Right hindlimb (tissue), 1 donor: ENCODE data around the gene GSTK1.
"Not testable (repeated sequence)": the region's sequence is repeated elsewhere in the genome, so short reads cannot be mapped to it uniquely, and the experiment has no call there.

Experiments
- DNase-seq: peaks from one replicate; pipeline ENCODE4 v3.0.0-alpha.2; 2018

Gene GSTK1

DNA sequence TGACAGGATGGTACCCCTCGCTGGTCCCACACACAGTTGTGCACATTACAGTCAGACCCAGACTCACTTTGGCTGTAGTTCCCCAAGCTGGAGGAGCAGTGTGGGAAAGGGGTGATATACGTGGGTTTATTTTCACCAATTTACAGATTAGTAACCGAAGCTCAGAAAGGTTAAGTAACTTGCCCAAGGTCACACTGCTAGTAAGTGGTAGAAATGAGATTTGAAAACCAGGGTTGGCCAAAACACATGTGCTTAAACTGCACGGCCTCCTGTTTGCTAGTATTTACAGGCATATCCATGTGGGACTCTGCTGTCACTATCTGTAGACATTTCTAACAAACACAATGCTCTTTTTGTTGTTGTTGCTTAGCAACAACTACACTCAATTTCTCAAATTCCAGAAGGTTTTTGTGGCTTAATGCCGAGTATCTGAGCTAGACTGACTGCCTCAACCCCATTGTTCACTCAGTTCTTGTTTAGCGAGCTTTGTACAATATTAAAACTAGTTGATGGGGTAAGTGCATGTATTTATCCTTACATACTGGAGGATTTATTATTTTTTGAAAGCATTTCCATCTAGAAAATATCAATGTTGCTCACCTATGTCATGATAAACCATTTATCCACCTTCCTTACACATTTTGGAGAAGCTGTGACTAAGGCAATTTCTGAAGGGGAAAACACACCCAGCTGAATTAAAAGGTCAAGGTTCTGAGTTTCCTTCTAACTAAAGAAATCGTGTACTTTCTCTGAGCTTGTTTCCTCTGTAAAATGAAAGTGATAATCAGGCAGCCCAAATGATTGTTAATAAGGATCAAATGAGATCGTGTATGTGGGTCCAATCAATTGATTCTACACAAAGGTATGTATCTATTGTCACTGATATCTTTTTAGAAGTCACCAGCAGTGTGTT, 16.2 kb downstream of the GSTK1 start:
- peak; percentile 44 for DNase-seq

DNA sequence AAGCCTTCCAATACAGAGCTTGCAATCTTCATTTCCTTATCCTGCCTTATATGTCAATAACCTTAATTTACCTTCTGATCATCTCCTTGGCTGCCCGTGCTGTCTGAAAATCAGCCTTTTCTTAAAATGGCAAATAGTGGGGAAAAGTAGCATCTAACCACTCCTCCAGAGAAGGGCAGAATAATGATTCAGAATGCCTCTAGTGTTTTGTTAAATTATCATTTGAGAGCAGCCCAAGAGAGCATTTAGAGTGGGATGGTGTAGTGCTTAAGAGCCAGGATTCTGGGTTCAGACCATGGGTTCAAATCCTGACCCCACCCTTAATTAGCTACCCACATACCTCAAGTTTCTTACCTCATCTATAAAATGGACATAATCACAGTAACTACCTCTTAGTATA, 16.9 kb downstream of the GSTK1 start:
- no peak for DNase-seq

DNA sequence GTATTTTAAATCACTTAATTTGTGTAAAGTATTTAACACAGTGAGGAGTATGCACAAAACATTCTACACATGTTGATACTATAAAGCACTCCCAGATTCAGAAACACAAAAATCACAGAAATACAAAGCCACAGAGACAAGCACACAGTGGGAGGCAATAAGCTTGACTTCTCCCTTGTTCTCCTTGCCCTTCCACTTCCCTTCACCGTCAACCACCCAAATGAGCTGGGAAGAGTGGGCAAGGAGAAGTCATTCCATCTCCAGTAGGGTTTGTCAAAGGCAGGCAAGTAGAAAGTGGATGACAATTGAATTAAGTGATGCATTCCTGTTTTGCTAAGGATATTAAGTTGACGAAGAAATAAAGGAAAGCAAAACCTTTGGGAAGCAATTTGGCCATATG, 17.3 kb downstream of the GSTK1 start:
- no peak for DNase-seq

DNA sequence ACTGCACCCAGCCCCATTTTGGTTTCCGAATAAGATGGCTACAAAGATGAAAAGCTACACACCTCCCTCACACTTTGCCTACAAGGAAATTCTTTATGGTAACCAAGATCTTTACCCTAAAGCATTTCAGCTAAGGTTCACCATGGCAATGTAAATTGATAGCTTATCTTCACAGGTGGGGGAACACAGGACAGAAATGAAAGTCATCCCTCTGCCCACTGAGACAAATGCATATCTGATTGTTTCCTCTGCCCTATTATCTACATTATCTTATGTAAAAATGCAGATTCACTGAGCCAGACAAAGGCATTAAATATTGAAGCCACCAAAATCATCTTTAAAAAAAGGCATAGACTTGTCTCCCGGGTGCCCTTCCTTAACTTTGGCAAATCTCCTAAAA, 18.3 kb downstream of the GSTK1 start:
- no peak for DNase-seq

DNA sequence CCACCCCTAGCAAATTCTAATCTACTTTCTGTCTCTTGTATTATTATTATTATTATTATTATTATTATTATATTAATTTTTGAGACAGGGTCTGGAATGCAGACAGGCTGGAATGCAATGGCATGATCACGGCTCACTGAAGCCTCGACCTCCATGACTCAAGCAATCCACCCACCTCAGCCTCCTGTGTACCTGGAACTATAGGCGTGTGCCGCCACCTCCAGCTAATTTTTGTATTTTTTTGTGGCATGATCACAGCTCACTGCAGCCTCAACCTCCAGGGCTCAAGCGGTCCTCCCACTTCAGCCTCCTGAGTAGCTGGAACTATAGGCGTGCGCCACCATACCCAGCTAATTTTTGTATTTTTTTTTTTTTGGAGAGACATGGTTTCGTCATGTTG, 18.9 kb downstream of the GSTK1 start:
- no peak for DNase-seq

DNA sequence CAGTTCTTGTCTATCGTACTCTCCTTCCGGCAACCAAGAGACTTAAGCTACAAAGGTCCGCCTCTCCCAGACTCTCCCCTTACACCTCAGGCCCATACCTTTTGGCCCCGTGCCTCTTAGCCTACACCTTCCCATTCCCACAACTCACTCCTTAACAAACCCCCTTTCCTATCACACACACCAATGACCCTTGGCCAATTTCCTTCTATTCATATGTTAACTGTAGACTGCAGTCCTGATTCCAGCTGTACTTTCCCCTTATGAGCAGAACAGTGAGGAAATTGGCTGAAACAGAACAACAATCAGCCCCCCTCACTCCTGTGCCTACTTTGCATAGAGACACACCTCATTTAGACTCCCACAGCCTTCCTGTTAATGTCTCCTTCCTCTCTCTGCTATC, 20.1 kb downstream of the GSTK1 start:
- no peak for DNase-seq

DNA sequence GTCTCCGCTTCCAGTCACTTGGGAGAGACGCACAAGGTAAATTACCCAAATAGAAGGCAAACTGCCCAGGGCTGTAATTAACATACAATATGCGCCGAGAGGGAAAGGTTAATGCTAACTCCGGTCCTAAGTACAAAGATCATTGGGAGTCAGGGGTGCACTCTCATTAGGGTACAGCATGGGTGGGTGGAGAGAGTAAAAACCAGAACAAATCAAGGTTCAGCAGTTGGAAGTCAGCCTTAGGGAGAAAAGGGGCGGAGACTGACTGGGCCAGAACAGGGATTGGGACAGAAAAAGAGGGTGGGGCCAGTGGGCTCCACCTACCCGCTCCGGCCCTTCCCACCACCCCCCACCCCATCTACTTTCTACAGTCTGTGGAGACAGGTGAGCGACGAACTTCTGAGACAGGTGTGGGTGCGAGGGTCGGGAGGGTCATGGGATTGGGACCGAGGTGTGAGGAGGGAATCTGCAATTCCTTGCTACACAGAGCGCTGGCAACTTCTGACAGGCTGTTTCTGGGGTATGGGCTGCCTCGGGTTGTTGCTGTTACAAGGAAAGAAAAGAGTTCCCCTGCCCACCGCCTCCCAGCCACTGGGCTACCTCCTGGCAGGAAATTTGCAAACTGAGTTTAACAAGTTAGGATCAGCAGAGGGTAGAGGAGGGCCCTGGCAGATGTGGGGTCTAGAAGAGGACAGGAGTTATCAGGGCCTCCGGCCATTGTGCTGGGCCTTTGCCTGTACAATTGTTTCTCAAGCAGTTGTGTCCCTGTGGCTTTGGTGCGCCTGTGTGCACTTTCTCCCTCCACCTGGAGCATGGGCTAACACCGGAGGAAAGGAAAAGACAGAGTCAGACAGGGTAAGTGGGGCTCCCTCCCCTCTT, 21.6 kb downstream of the GSTK1 start, which contains the start of gene TMEM139:
Gene TMEM139, plus strand, starts transcription at position 368 of the 879 bp plus-strand sequence. CDS start 1,000 bp downstream, outside the sequence.
- DNase-seq, result no peak

DNA sequence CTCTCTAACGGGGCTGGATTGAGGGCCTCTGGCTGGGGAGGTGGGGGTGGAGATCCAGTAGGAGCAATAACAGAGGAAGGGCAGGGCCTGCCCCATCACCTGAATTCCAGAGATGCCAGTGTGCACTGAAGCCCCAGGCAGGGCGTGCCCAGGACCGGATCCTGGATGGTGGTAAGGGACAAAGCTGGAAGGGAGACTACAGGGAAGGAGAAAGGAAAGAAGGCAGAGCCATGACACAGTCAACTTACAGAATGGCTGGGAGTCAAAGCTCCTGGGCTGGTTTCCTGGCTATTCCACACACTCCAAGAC, 22.2 kb downstream of the GSTK1 start:
- DNase-seq, result no peak

DNA sequence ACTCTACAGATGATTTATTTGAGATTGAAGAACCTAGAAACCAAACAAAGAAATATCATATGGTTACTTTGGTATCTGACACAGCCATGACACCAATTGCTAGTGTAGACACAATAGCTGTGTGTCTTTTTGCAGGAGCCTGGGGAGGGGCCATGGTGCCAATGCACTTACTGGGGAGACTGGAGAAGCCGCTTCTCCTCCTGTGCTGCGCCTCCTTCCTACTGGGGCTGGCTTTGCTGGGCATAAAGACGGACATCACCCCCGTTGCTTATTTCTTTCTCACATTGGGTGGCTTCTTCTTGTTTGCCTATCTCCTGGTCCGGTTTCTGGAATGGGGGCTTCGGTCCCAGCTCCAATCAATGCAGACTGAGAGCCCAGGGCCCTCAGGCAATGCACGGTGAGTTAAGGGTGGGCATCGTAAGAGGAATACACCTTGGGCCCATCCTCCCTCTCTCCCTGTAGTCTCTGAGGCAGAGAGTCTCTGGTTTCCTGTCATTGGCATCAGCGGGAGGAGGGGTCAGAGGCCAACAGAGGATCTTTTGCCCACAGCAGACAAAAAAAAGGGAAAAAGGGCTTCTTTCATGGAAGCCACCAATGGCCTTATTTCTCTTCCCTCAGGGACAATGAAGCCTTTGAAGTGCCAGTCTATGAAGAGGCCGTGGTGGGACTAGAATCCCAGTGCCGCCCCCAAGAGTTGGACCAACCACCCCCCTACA, 22.7 kb downstream of the GSTK1 start:
- DNase-seq, result no peak

DNA sequence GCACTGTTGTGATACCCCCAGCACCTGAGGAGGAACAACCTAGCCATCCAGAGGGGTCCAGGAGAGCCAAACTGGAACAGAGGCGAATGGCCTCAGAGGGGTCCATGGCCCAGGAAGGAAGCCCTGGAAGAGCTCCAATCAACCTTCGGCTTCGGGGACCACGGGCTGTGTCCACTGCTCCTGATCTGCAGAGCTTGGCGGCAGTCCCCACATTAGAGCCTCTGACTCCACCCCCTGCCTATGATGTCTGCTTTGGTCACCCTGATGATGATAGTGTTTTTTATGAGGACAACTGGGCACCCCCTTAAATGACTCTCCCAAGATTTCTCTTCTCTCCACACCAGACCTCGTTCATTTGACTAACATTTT, 23.3 kb downstream of the GSTK1 start:
- DNase-seq, result no peak

DNA sequence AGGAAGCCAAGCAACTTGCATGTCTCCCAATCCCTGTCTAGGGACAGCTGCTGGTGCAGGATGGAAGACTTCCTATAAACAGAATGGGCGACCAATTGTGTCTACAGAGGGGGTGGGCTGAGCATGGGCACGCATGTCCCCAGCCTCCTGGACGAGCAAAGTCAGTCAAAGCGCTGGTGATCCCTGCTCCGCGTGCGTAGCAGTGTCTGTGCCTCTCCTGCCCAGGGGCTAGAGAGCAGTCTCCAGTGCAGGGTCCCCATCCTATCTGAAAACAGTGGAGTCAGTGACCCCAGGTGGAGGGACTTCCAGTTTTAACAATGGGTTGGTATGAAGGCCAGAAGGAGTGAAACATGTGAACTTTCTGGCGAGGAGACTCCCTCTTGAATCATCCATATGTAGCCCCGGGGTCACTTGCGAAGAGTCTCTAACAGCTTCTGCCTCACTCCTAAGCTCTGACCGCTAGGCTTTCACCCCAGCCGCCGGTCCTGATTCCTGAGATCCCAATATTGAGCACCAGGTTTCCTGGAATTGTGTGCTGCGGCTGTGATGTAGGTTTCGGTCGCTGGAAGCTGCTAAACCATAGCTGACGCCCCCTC, 24.2 kb downstream of the GSTK1 start:
- no peak for DNase-seq

DNA sequence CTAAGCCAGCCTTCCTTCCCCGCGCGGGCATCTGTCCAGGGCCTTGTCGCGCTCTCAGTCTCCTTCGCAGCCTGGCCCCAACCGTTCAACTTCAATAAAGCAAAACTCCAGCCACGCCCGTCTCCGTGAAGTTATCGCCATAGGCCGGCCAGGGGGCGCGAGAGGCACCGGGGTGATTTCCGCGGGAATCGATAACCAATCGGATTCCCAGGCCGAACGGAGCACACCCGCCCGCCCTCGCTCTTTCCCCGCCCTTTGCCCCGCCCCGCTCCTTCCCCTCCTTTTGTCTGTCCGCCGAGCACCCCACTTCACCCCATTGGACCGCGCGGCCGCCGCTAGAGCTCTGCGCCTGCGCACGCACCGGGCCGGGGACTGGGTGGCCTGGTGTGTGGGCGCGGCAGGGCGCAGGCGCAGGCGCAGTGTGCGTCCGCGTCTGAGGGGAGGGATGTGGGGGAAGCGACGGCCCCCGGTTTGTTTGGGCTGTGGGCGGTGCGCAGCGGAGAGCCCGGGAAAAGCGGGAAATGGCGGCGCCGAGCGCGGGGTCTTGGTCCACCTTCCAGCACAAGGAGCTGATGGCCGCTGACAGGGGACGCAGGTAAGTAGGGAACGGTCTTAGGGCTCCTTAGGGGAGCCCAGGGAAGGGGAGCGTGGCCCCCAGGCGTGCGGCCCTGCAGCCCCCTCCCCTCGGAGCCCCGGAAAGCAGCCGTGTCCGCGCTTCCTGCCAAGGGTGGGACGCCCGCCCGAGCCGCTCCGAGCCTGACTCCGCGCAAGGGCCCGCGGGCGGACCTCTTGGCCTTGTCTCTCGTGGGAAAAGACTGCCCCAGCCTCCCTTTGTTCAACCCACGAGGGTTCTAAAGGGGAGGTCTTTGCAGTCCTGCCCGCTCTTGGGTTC, 24.9 kb downstream of the GSTK1 start, which contains the start of gene CASP2:
Gene CASP2, plus strand, starts transcription at position 417 of the 892 bp plus-strand sequence. Its CDS starts 105 bp downstream, at position 522.
- DNase-seq, result peak; percentile 99

DNA sequence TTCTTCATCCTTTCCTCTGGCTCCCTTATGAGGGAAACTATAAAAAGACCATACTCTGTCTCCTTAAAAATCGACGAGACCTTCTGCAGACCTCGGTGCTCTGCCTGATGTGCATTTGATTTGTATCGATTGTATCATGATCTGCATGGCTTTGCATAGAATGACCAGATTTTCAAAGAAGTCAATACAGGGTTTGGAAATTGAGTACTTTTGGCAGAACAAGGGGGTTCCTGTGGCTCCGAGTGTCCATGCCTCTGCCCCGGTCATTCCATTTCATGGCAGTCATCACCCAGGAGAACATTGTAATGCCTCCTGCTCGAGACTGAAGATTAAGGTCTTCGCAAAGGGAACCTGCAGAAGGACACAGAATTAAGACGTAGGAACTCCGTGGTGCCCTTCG, 25.6 kb downstream of the GSTK1 start:
- no peak for DNase-seq

DNA sequence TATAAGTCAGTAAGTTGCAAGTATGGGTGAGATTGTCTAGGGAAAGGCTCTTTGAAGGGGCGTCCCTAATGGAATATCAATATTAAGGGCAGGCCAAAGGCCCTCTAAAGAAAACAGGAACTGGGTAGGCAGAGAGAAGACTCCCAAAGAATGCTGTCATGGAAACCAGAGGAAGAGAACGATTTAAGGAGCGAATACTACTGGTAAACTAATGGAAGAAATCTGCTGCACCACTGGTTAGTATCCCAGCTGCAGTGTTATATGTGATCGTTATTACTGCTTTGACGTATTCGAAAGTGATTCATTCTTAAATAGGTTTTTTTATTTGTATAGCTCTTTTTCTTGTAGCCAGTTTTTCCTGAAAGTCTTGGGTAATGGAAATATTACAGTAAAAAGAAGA, 26.2 kb downstream of the GSTK1 start:
- no peak for DNase-seq

DNA sequence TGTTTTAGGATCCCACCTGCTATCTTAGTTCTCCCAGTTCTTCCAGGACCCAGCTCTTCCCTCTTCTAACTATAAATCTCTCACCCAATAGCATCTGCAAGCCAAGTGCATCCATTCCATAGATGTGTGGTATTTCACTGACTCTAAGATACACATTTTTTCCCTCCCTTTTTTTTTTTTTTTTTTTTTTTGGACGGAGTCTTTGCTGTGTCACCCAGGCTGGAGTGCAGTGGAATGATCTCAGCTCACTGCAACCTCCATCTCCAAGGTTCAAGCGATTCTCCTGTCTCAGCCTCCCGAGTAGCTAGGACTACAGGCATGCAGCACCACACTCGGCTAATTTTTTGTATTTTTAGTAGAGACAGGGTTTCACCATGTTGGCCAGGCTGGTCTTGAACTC, 26.6 kb downstream of the GSTK1 start:
- DNase-seq, result not testable (repeated sequence)

DNA sequence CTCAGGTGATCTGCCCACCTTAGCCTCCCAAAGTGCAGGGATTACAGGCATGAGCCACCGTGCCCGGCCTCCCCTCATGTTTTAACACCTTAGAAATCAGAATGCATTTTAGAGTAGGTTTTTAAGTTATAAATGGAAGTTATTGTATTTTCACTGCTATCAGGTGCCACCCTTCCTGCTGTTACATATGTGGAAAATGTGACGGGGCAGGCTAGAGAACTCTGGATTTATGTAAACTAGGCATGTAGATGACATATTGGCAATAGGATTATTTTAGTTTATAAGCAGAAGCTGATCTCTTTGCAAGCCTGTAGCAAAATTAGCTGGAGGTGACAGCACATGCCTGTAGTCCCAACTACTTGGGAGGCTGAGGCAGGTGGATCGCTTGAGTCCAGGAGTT, 27.1 kb downstream of the GSTK1 start:
- DNase-seq, result no peak

DNA sequence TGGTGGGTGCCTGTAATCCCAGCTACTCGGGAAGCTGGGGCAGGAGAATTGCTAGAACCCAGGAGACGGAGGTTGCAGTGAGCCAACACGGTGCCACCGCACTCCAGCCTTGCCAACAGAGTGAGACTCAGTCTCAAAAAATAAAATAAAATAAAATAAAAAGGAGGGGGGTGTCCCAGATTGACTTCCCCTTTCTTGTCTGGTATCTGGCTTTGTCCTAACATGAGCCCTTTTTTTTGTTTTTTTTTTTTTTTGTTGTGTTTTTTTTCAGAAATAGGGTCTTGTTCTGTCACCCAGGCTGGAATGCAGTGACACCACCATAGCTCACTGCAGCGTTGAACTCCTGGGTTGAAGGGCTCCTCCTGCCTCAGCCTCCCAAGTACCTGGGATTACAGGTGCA, 29.6 kb downstream of the GSTK1 start:
- no peak for DNase-seq

DNA sequence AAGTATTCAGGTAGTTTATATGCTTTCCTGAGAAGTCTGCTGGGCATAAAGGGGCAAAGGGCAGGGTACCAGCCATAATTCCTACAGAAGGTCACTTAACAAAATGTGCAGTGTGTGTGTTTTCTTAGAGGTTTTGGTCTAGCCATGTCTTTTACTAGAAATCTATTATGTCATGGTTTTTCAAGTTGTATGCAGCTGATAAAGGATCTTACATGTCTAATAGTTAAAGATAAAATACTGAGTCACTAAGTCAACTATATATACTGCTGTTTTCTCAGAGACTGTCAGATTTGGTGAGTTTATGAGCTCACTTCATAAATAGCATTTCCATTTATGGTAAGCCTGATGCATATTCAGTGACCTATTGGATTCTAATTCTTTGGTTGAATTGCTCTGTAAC, 32.6 kb downstream of the GSTK1 start:
- DNase-seq, result no peak

DNA sequence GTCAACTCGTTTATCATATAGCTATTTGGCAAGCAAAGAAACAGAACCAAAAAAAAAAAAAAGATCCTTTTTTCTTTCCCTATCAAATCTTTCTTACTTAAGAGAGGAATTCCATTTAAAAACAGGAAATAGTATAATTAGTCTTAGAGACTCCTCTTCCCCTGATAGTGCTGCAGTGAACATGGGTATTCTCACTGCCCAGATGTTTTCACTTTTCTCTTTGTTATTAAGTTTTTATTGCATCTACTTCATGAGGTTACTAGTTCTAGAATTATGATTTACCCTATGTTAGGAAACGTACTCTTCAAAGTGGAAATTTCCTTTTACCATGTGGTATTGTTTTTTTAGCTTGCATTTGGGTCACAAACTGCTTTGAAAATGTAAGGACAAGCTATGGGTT, 33.4 kb downstream of the GSTK1 start:
- no peak for DNase-seq

DNA sequence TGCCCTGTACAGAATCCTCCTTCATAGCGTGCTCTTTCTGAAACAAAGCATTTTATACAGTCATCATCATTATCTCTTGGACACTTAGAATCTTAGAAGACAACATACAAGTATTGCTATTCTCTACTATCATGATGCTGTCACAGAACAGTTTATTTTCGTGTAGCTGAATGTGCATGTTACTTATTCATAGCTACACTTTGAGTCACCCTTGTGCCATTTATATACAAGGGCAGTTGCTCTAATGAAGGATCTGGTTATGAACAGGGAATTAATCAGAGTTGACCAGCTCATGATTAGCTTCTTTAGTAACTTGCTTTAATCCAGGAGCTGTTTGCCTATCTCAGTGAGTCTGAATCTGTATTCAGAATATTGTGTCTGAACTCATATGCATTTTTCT, 36.1 kb downstream of the GSTK1 start:
- no peak for DNase-seq

DNA sequence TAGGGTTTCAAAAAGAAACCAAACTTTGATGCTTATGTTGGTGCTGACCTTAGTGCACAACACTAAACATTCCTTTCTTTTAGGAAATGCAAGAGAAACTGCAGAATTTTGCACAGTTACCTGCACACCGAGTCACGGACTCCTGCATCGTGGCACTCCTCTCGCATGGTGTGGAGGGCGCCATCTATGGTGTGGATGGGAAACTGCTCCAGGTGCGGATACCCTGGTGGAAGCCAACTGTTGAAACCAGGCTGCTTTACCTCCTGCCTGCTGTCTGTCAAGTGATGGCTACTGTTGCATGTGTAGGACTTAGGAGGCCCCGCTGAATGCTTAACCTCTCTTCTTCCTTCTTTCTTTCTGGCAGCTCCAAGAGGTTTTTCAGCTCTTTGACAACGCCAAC, 36.6 kb downstream of the GSTK1 start:
- no peak for DNase-seq
